PC-3 (cell line): ENCODE results near the gene TMEM132D. TPM values are rescaled to one million over a fixed set of nuclear protein-coding genes. Genes with fewer than 3 reads are reported as not detected.

Experiments used
- ATAC-seq: fragments of 200-7000 bp; cut with Tn5 transposase; 2 replicates; pipeline ENCODE4 v1.9.1; 2020; ENCODE audit warnings: mild to moderate bottlenecking, moderate library complexity
- BruUV-seq: library from RNA; stranded (reverse); fragments of 400-500 nt; replicated peaks from 2 replicates; lab custom pipeline; 2021; lab: Mats Ljungman, UMichigan
- CTCF ChIA-PET: fragments of 300-600 bp; sonication (Branson Sonifier 250); formaldehyde crosslinking; loops from one replicate; lab custom pipeline; 2022; ENCODE audit warnings: antibody characterized with exemption; lab: Charles Lee
- POLR2A ChIA-PET: fragments of 300-600 bp; sonication (Branson Sonifier 250); formaldehyde crosslinking; loops from one replicate; lab custom pipeline; 2022; ENCODE audit warnings: antibody characterized with exemption; ENCODE audit not compliant: unreplicated experiment; lab: Charles Lee
- DNase-seq: peaks from one replicate; pipeline ENCODE4 v3.0.0-alpha.2; 2015
- H2AFZ ChIP-seq: fragments of 300-600 bp; sonication (generic); 2 replicates; pipeline ENCODE4 v1.6.0; 2016; ENCODE audit warnings: antibody characterized with exemption, low read length
- H3F3A ChIP-seq: fragments of 300-600 bp; sonication (generic); one replicate; pipeline ENCODE4 v1.6.0; 2017; ENCODE audit warnings: antibody characterized with exemption, low read length, control low read depth, mild to moderate bottlenecking; ENCODE audit not compliant: unreplicated experiment
- H3K27ac ChIP-seq: fragments of 300-600 bp; sonication (generic); 2 replicates; pipeline ENCODE4 v1.5.1; 2016; ENCODE audit warnings: mild to moderate bottlenecking, low read length
- H3K27me3 ChIP-seq: fragments of 300-600 bp; sonication (generic); 2 replicates; pipeline ENCODE4 v1.6.1; 2016; ENCODE audit warnings: low read length, mixed read lengths
- H3K36me3 ChIP-seq: fragments of 300-600 bp; sonication (generic); 2 replicates; pipeline ENCODE4 v1.6.1; 2016; ENCODE audit warnings: low read depth, mixed run types, low read length, mixed read lengths
- H3K4me1 ChIP-seq: fragments of 300-600 bp; sonication (generic); 2 replicates; pipeline ENCODE4 v1.5.1; 2016; ENCODE audit warnings: low read length; ENCODE audit not compliant: insufficient read depth
- H3K4me2 ChIP-seq: fragments of 300-600 bp; sonication (generic); 2 replicates; pipeline ENCODE4 v1.6.0; 2016; ENCODE audit warnings: low read length
- H3K4me3 ChIP-seq: fragments of 300-600 bp; sonication (generic); 2 replicates; pipeline ENCODE4 v1.5.1; 2016; ENCODE audit warnings: mild to moderate bottlenecking, low read length, mixed read lengths
- H3K79me2 ChIP-seq: fragments of 300-600 bp; sonication (generic); 2 replicates; pipeline ENCODE4 v1.6.1; 2017; ENCODE audit warnings: low read length, mixed read lengths
- H3K9ac ChIP-seq: fragments of 300-600 bp; sonication (generic); 2 replicates; pipeline ENCODE4 v1.6.0; 2016; ENCODE audit warnings: mild to moderate bottlenecking, low read length
- H3K9me2 ChIP-seq: fragments of 300-600 bp; sonication (generic); replicated peaks from 2 replicates; pipeline ENCODE4 v1.6.1; 2016; ENCODE audit warnings: mixed run types, low read length, mixed read lengths
- H3K9me3 ChIP-seq: fragments of 300-600 bp; sonication (generic); 2 replicates; pipeline ENCODE4 v1.6.1; 2016; ENCODE audit warnings: low read length, mixed read lengths
- H4K20me1 ChIP-seq: fragments of 300-600 bp; sonication (generic); 2 replicates; pipeline ENCODE4 v1.6.1; 2016; ENCODE audit warnings: low read length, mixed read lengths
- CTCF ChIP-seq: fragments of 300-600 bp; sonication (generic); conservative IDR thresholded peaks from 2 replicates; pipeline ENCODE4 v1.5.1; 2017; ENCODE audit warnings: antibody characterized with exemption, low read depth, mild to moderate bottlenecking, low read length
- EZH2 ChIP-seq: fragments of 300-600 bp; sonication (generic); IDR thresholded peaks from one replicate; pipeline ENCODE4 v1.6.1; 2017; ENCODE audit warnings: antibody characterized with exemption, mild to moderate bottlenecking, low read length; ENCODE audit not compliant: unreplicated experiment
- EZH2phosphoT487 ChIP-seq: fragments of 300-600 bp; sonication (generic); IDR thresholded peaks from 2 replicates; pipeline ENCODE4 v1.6.1; 2018; ENCODE audit warnings: mild to moderate bottlenecking, antibody characterized with exemption, low read length, borderline replicate concordance
- intact Hi-C: fragments of 100-400 bp; cut with micrococcal nuclease; formaldehyde crosslinking; loops from 2 replicates; pipeline ENCODE4 v1.9.0; 2023
- total RNA-seq: library from RNA; depleted of rRNA; stranded (reverse); fragments of >200 nt; gene quantifications from 2 replicates; pipeline ENCODE4 v1.2.3, GENCODE V29; 2014

Gene TMEM132D
- total RNA-seq, 1 experiment from 2014 or later = not detected

GRCh38 chr12:129184127-129184928 lies 719.5 kb downstream of the TMEM132D start:
- peaks cover 9% of the 10 kb centered on the region; the same call in 1 of the 2 replicates for H3K9me3 ChIP-seq
- H2AFZ ChIP-seq = no peak overlapping the region
- ATAC-seq = no peak
- ChIA-PET POLR2A (no interaction called here), CTCF (no interaction called here)
- H3K4me1 ChIP-seq = no peaks in the 10 kb centered on the region
- H3F3A ChIP-seq = no peaks in the 10 kb centered on the region
- intact Hi-C loops = no loop called here
- DNase-seq = no peak
- no peaks in the 10 kb centered on the region for H3K27me3 ChIP-seq
- no peak overlapping the region for H3K4me3 ChIP-seq
- no peaks in the 10 kb centered on the region for H4K20me1 ChIP-seq
- no peaks in the 10 kb centered on the region for H3K36me3 ChIP-seq
- H3K9me2 ChIP-seq = no peaks in the 10 kb centered on the region
- H3K9ac ChIP-seq = no peak overlapping the region
- H3K27ac ChIP-seq = no peak overlapping the region
- no peak overlapping the region for H3K4me2 ChIP-seq
- BruUV-seq = no TSS peak
- no peak for TF ChIP-seq EZH2
- no peak for TF ChIP-seq EZH2phosphoT487
- TF ChIP-seq CTCF = no peak
- H3K79me2 ChIP-seq = no peaks in the 10 kb centered on the region

- Histone ChIP-seq H3K9ac (no peak overlapping the region), H3K36me3 (no peaks in the 10 kb centered on the region), H4K20me1 (no peaks in the 10 kb centered on the region), H3K79me2 (no peaks in the 10 kb centered on the region), H3K4me2 (no peak overlapping the region), H2AFZ (no peak overlapping the region), H3K9me2 (no peaks in the 10 kb centered on the region), H3K27ac (no peak overlapping the region), H3F3A (no peaks in the 10 kb centered on the region), H3K4me3 (no peak overlapping the region), H3K27me3 (no peaks in the 10 kb centered on the region), H3K9me3 (0 out of 2 replicates have a peak, but pooled peaks cover 4% of the 10 kb centered on the region), H3K4me1 (no peaks in the 10 kb centered on the region)
- TF ChIP-seq EZH2 = no peak
- no peak for TF ChIP-seq CTCF
- TF ChIP-seq EZH2phosphoT487 = no peak
- ATAC-seq (no peak), DNase-seq (no peak)
- intact Hi-C loops = no loop called here
- BruUV-seq = no TSS peak
- POLR2A ChIA-PET = no interaction called here
- CTCF ChIA-PET = no interaction called here
These were observed 723.8 kb downstream of the TMEM132D start for GRCh38 chr12:129179941-129180553.

- ATAC-seq = no peak
- H3K9me3 ChIP-seq = 0 out of 2 replicates have a peak, but pooled peaks cover 4% of the 10 kb centered on the region
These were observed 733.9 kb downstream of the TMEM132D start for GRCh38 chr12:129169928-129170327.

More at GRCh38 chr12:129169928-129170327, 733.9 kb downstream of the TMEM132D start:
- Histone ChIP-seq H3K4me3 (no peak overlapping the region), H3F3A (no peaks in the 10 kb centered on the region), H3K4me2 (no peak overlapping the region), H3K27me3 (no peaks in the 10 kb centered on the region), H3K4me1 (no peaks in the 10 kb centered on the region), H3K27ac (no peak overlapping the region), H3K79me2 (no peaks in the 10 kb centered on the region), H2AFZ (no peak overlapping the region), H4K20me1 (no peaks in the 10 kb centered on the region), H3K9me2 (no peaks in the 10 kb centered on the region), H3K36me3 (no peaks in the 10 kb centered on the region), H3K9ac (no peak overlapping the region)
- POLR2A ChIA-PET = no interaction called here
- no TSS peak for BruUV-seq
- CTCF ChIA-PET = no interaction called here
- no peak for DNase-seq
- intact Hi-C loops = no loop called here
- TF ChIP-seq CTCF (no peak), EZH2 (no peak), EZH2phosphoT487 (no peak)
